ENCODE measurements around the gene COL23A1. TPM values are rescaled to one million over a fixed set of nuclear protein-coding genes. Genes with fewer than 3 reads are reported as not detected.

COL23A1 gene
- total and polyA plus RNA-seq, 2 experiments from 2014 or later = 1.1 to 5.1 TPM

DNA sequence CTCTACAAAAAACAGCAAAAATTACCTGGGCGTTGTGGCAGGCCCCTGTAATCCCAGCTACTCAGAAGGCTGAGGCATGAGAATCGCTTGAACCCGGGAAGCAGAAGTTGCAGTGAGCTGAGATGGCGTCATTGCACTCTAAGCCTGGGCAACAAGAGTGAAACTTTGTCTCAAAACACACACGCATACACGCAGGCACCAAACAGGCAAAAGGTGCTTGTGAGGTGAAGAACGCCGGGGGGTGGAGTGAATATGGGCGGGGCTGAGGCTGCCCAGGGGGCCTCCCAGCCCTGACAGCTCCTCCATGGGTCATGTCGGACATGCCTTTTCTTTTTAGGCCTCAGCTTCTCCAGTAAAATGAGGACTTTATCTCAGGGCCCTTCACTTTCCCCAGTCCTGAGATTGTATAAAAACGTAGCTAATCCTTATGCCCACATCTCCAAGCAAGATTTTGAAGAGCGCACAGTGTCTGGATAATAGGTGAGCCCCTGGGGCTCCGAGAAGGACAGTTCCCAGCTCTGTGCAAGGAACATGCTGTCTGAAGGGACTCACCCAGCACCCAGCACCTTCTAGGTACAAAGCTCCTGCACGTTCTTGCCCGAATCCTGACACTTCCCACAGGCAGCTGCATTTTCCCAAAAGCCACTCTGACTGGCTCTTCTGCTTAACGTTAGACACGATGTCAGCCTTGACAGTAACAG, 168.3 kb downstream of the COL23A1 start:
- no peaks in the 10 kb centered on the region for H4K20me1 ChIP-seq (ENCODE audit: insufficient read depth, poor library complexity, severe bottlenecking)
- no peak overlapping the region for H2AFZ ChIP-seq
- H3K4me1 ChIP-seq (ENCODE audit: insufficient read depth) = peaks cover 11% of the 10 kb centered on the region
- no peak overlapping the region for H3K27ac ChIP-seq
- DNase-seq (ENCODE audit: low spot score) = no peak
- 66% methylated on average over 17 of the region's 17 CpGs for WGBS (ENCODE audit: low lambda C conversion rate, missing lambda C conversion rate)
- H3K27me3 ChIP-seq = no peaks in the 10 kb centered on the region
- no peak overlapping the region for H3K4me3 ChIP-seq
- H3K9me2 ChIP-seq (replicated peaks; ENCODE audit: insufficient read depth) = no peaks in the 10 kb centered on the region
- no peaks in the 10 kb centered on the region for H3K36me3 ChIP-seq (replicated peaks; ENCODE audit: insufficient read depth, low read depth)
- no peaks in the 10 kb centered on the region for H3K79me2 ChIP-seq
- H3K4me2 ChIP-seq = no peak overlapping the region
- no peak for TF ChIP-seq EZH2phosphoT487 (IDR thresholded peaks at IDR 0.05; ENCODE audit: low read depth, severe bottlenecking, unreplicated experiment)
- TF ChIP-seq, protein P1, sequence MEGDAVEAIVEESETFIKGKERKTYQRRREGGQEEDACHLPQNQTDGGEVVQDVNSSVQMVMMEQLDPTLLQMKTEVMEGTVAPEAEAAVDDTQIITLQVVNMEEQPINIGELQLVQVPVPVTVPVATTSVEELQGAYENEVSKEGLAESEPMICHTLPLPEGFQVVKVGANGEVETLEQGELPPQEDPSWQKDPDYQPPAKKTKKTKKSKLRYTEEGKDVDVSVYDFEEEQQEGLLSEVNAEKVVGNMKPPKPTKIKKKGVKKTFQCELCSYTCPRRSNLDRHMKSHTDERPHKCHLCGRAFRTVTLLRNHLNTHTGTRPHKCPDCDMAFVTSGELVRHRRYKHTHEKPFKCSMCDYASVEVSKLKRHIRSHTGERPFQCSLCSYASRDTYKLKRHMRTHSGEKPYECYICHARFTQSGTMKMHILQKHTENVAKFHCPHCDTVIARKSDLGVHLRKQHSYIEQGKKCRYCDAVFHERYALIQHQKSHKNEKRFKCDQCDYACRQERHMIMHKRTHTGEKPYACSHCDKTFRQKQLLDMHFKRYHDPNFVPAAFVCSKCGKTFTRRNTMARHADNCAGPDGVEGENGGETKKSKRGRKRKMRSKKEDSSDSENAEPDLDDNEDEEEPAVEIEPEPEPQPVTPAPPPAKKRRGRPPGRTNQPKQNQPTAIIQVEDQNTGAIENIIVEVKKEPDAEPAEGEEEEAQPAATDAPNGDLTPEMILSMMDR (IDR thresholded peaks at IDR 0.05; ENCODE audit: poor library complexity) = no peak
- no peak for TF ChIP-seq EZH2 (IDR thresholded peaks at IDR 0.05; ENCODE audit: borderline replicate concordance)
- H3K9me3 ChIP-seq (ENCODE audit: low read depth) = no peaks in the 10 kb centered on the region

DNA sequence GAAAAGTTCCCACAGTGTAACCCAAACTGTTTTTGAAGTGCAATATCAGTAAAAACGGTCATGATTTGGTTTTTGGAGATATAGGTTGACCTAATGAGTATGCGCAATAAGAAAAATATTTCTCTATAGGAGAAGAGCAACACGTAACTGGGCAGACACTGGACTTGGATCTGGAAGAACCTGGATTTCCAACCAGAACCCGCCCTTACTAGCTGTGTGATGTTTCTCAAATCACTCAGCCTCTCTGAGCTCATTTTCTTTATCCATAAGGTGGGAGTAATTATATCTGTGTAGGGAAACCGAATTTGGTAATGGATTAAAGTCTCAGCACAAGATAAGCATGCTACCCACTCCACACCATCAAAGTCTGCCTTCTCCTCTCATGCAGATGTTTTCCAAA, 169.1 kb downstream of the COL23A1 start:
- TF ChIP-seq, protein P1 (IDR thresholded peaks at IDR 0.05; ENCODE audit: poor library complexity) = no peak
- no peak for TF ChIP-seq EZH2phosphoT487 (IDR thresholded peaks at IDR 0.05; ENCODE audit: low read depth, severe bottlenecking, unreplicated experiment)
- no peak for TF ChIP-seq EZH2 (IDR thresholded peaks at IDR 0.05; ENCODE audit: borderline replicate concordance)

DNA sequence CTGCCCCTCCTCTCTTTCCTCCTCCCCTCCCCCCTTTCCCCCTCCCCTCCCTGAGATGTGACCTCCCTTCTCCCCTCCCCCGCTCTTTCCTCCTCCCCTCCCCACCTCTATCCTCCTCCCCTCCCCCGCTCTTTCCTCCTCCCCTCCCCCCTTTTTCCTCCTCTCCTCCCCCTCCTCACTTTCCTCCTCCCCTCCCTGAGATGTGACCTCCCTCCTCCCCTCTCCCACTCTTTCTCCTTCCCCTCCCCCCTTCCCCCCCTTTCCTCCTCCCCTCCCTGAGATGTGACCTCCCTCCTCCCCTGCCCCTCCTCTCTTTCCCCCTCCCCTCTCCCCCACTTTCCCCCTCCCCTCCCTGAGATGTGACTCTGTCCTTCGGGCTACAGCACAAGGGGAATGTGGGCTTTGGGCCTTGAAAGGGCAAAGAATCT, 169.8 kb downstream of the COL23A1 start:
- Histone ChIP-seq H4K20me1 (ENCODE audit: insufficient read depth, poor library complexity, severe bottlenecking) (no peaks in the 10 kb centered on the region), H3K27ac (no peak overlapping the region), H3K36me3 (replicated peaks; ENCODE audit: insufficient read depth, low read depth) (no peaks in the 10 kb centered on the region), H2AFZ (no peak overlapping the region), H3K79me2 (no peaks in the 10 kb centered on the region), H3K9me3 (ENCODE audit: low read depth) (no peaks in the 10 kb centered on the region), H3K27me3 (no peaks in the 10 kb centered on the region), H3K4me1 (ENCODE audit: insufficient read depth) (peaks cover 11% of the 10 kb centered on the region), H3K9me2 (replicated peaks; ENCODE audit: insufficient read depth) (no peaks in the 10 kb centered on the region), H3K4me2 (no peak overlapping the region), H3K4me3 (no peak overlapping the region)
- WGBS (ENCODE audit: low lambda C conversion rate, missing lambda C conversion rate) = 22% methylated on average over 1 of the region's 3 CpGs
- no peak for DNase-seq (ENCODE audit: low spot score)
- TF ChIP-seq EZH2 (IDR thresholded peaks at IDR 0.05; ENCODE audit: borderline replicate concordance) (no peak), EZH2phosphoT487 (IDR thresholded peaks at IDR 0.05; ENCODE audit: low read depth, severe bottlenecking, unreplicated experiment) (no peak)
- TF ChIP-seq, protein P1 (IDR thresholded peaks at IDR 0.05; ENCODE audit: poor library complexity) = no peak

More for the DNA sequence above, 169.1 kb downstream of the COL23A1 start:
- WGBS (ENCODE audit: low lambda C conversion rate, missing lambda C conversion rate) = 81% methylated on average over 5 of the region's 5 CpGs
- no peaks in the 10 kb centered on the region for H3K9me3 ChIP-seq (ENCODE audit: low read depth)
- no peak overlapping the region for H2AFZ ChIP-seq
- H3K36me3 ChIP-seq (replicated peaks; ENCODE audit: insufficient read depth, low read depth) = no peaks in the 10 kb centered on the region
- H3K4me2 ChIP-seq = no peak overlapping the region
- no peaks in the 10 kb centered on the region for H3K27me3 ChIP-seq
- H3K79me2 ChIP-seq = no peaks in the 10 kb centered on the region
- peaks cover 11% of the 10 kb centered on the region for H3K4me1 ChIP-seq (ENCODE audit: insufficient read depth)
- DNase-seq (ENCODE audit: low spot score) = no peak
- no peaks in the 10 kb centered on the region for H4K20me1 ChIP-seq (ENCODE audit: insufficient read depth, poor library complexity, severe bottlenecking)
- H3K4me3 ChIP-seq = no peak overlapping the region
- H3K9me2 ChIP-seq (replicated peaks; ENCODE audit: insufficient read depth) = no peaks in the 10 kb centered on the region
- no peak overlapping the region for H3K27ac ChIP-seq

All from hepatocyte (in vitro differentiated cells).